Spleen (tissue), 11 donors: ENCODE data around the gene COL19A1. TPM values are rescaled to one million over a fixed set of nuclear protein-coding genes. Genes with fewer than 3 reads are reported as not detected.

Experiments used
- DNase-seq: peaks from one replicate; pipeline ENCODE4 v3.0.0-alpha.2; 2020
- H3K27ac ChIP-seq, 8 donors: fragments of 200-600 bp; sonication (generic) in 7 of 8; 1 replicate in 4 of 8; 2 replicates in 4 of 8; pipeline versions ENCODE4 v1.5.0 to v1.8.0; 2016 to 2021; ENCODE audit warnings: inconsistent platforms in 4 of 8, mild to moderate bottlenecking in 4 of 8, moderate library complexity in 1 of 8
- H3K27me3 ChIP-seq, 7 donors: fragments of 200-600 bp; sonication (generic) in 6 of 7; replicated peaks in 1 of 7; 1 replicate in 4 of 7; 2 replicates in 3 of 7; pipeline versions ENCODE4 v1.5.0 to v1.8.0; 2016 to 2021; ENCODE audit warnings: inconsistent platforms in 3 of 7, mild to moderate bottlenecking in 1 of 7
- H3K36me3 ChIP-seq, 6 donors: fragments of 200-600 bp; sonication (generic) in 5 of 6; 1 replicate in 4 of 6; 2 replicates in 2 of 6; pipeline versions ENCODE4 v1.5.0 to v1.8.0; 2016 to 2021; ENCODE audit warnings: inconsistent platforms in 2 of 6
- H3K4me1 ChIP-seq, 6 donors: fragments of 200-600 bp; sonication (generic) in 5 of 6; 1 replicate in 3 of 6; 2 replicates in 3 of 6; pipeline versions ENCODE4 v1.5.0 to v1.8.0; 2016 to 2021; ENCODE audit warnings: inconsistent platforms in 3 of 6
- H3K4me3 ChIP-seq, 8 donors: fragments of 200-600 bp; sonication (generic) in 7 of 8; 1 replicate in 4 of 8; 2 replicates in 4 of 8; pipeline versions ENCODE4 v1.5.0 to v1.8.0; 2016 to 2021; ENCODE audit warnings: inconsistent platforms in 4 of 8, mild to moderate bottlenecking in 4 of 8, moderate library complexity in 2 of 8
- H3K9me3 ChIP-seq, 8 donors: fragments of 200-600 bp; sonication (generic) in 7 of 8; 1 replicate in 4 of 8; 2 replicates in 4 of 8; pipeline versions ENCODE4 v1.5.0 to v1.8.0; 2016 to 2021; ENCODE audit warnings: inconsistent platforms in 4 of 8
- CTCF ChIP-seq, 11 experiments: fragments of 200-600 bp in 7 of 11; fragments of 450-650 bp in 4 of 11; sonication (generic) in 4 of 11; IDR thresholded peaks in 8 of 11; conservative IDR thresholded peaks in 3 of 11; 1 replicate in 7 of 11; 2 replicates in 4 of 11; pipeline versions ENCODE4 v1.4.0 to v1.8.0; 2016 to 2021; ENCODE audit warnings: antibody characterized with exemption in 11 of 11, inconsistent platforms in 4 of 11, mild to moderate bottlenecking in 1 of 11
- POLR2A ChIP-seq, 3 donors: fragments of 450-650 bp; IDR thresholded peaks; one replicate each; pipeline ENCODE4 v1.5.1; 2017; ENCODE audit warnings: antibody characterized with exemption in 3 of 3, mild to moderate bottlenecking in 1 of 3
- POLR2AphosphoS5 ChIP-seq, 3 donors: sonication (generic); formaldehyde crosslinking; IDR thresholded peaks; one replicate each; pipeline ENCODE4 v1.5.1; 2017; ENCODE audit warnings: antibody characterized with exemption in 3 of 3
- WGBS, 5 donors: extraction: QIAGEN DNeasy Blood & Tissue Kit in 3 of 5; methylation state at CpG; one replicate each; pipeline versions ENCODE4 v1.1.5 to v1.1.7; 2013 to 2018; 5-methylcytosine and 5-hydroxymethylcytosine counted together
- intact Hi-C: fragments of 100-400 bp; cut with DNase I; formaldehyde crosslinking; loops from one replicate; pipeline ENCODE4 v1.15.0; 2023; ENCODE audit warnings: low total_unique reads
- polyA plus RNA-seq, 3 donors: library from polyadenylated mRNA; stranded (reverse); fragments of 200-250 nt; gene quantifications; one replicate each; pipeline ENCODE4 v1.2.1, GENCODE V29; 2013
- total RNA-seq, 7 donors: library from RNA; depleted of rRNA in 3 of 7; stranded (reverse); fragments of >200 nt in 3 of 7; fragmentation: NEBNext Ultra II Directional in 4 of 7; extraction: Animal tissue kit (Norgen Biotek cat#: 25700) in 4 of 7; gene quantifications; one replicate each; pipeline versions ENCODE4 v1.1.0 to v1.2.1, GENCODE V29; 2016 to 2021
- donor health status: healthy with polysubstance abuse.
- donor health status: DM: no; HTN: no; CAD: no; lungs with moderate emphysema.
- donor health status: DM: no; HTN: no; CAD: no.
- donor health status: Bipolar disorder and iron deficiency.
- donor health status: healthy.
- donor health status: DM: no; HTN: no; CAD: no.
- donor health status: DM: yes; HTN: yes; CAD: no.

COL19A1 gene
- total and polyA plus RNA-seq, 10 donors = 0.48 to 14.5 (median 10.2) TPM

- no peak for DNase-seq
- Histone ChIP-seq H3K9me3 (no peaks in the 10 kb centered on the region), H3K4me1 (no peaks in the 10 kb centered on the region), H3K36me3 (no peaks in the 10 kb centered on the region), H3K27ac (no peak overlapping the region), H3K27me3 (no peaks in the 10 kb centered on the region), H3K4me3 (no peak overlapping the region)
- intact Hi-C loops = no loop called here
- TF ChIP-seq POLR2A (IDR thresholded peaks at IDR 0.05) (no peak), CTCF (IDR thresholded peaks at IDR 0.05 in 8 of 11, conservative IDR thresholded peaks at IDR 0.05 in 3 of 11) (no peak), POLR2AphosphoS5 (IDR thresholded peaks at IDR 0.05) (no peak)
Observed at GRCh38 chr6:70028926-70029325, 162.6 kb downstream of the COL19A1 start.

GRCh38 chr6:70033781-70034180 lies 167.4 kb downstream of the COL19A1 start:
- no peaks in the 10 kb centered on the region for H3K9me3 ChIP-seq
- TF ChIP-seq CTCF (IDR thresholded peaks at IDR 0.05 in 8 of 11, conservative IDR thresholded peaks at IDR 0.05 in 3 of 11) (no peak), POLR2A (IDR thresholded peaks at IDR 0.05) (no peak), POLR2AphosphoS5 (IDR thresholded peaks at IDR 0.05) (no peak)
- H3K36me3 ChIP-seq = peaks cover 0 to 2% (median 0%) of the 10 kb centered on the region in 6 donors
- no peaks in the 10 kb centered on the region for H3K27me3 ChIP-seq
- no peak overlapping the region for H3K4me3 ChIP-seq
- 82 to 90% (median 88%) methylated on average over 3 of the region's 3 CpGs for WGBS, 5 donors
- H3K27ac ChIP-seq = no peak overlapping the region
- no peak for DNase-seq
- H3K4me1 ChIP-seq = no peaks in the 10 kb centered on the region
- intact Hi-C loops = no loop called here

- DNase-seq = no peak
- TF ChIP-seq CTCF (IDR thresholded peaks at IDR 0.05 in 8 of 11, conservative IDR thresholded peaks at IDR 0.05 in 3 of 11) (no peak), POLR2A (IDR thresholded peaks at IDR 0.05) (no peak), POLR2AphosphoS5 (IDR thresholded peaks at IDR 0.05) (no peak)
- no peak overlapping the region for H3K27ac ChIP-seq
- intact Hi-C loops = no loop called here
- 57 to 78% (median 67%) methylated on average over 1 of the region's 1 CpG for WGBS, 5 donors
- H3K36me3 ChIP-seq = peaks cover 0 to 8% (median 0%) of the 10 kb centered on the region in 6 donors
- H3K4me1 ChIP-seq = no peaks in the 10 kb centered on the region
- no peaks in the 10 kb centered on the region for H3K27me3 ChIP-seq
- no peaks in the 10 kb centered on the region for H3K9me3 ChIP-seq
- no peak overlapping the region for H3K4me3 ChIP-seq
Observed at GRCh38 chr6:70037445-70037844, 171.1 kb downstream of the COL19A1 start.

GRCh38 chr6:70040766-70041165 lies 174.4 kb downstream of the COL19A1 start:
- Histone ChIP-seq H3K4me3 (no peak overlapping the region), H3K27me3 (no peaks in the 10 kb centered on the region), H3K36me3 (peaks cover 0 to 16% (median 0%) of the 10 kb centered on the region in 6 donors), H3K9me3 (peaks cover 0 to 6% (median 0%) of the 10 kb centered on the region in 8 donors), H3K4me1 (no peaks in the 10 kb centered on the region), H3K27ac (no peak overlapping the region)
- WGBS, 5 donors = 60 to 78% (median 66%) methylated on average over 2 of the region's 2 CpGs
- intact Hi-C loops = no loop called here
- TF ChIP-seq POLR2AphosphoS5 (IDR thresholded peaks at IDR 0.05) (no peak), POLR2A (IDR thresholded peaks at IDR 0.05) (no peak), CTCF (IDR thresholded peaks at IDR 0.05 in 8 of 11, conservative IDR thresholded peaks at IDR 0.05 in 3 of 11) (no peak)
- no peak for DNase-seq
